ENCODE measurements around the gene CCL16. TPM values are rescaled to one million over a fixed set of nuclear protein-coding genes. Genes with fewer than 3 reads are reported as not detected.

Gene CCL16
- total RNA-seq, 1 experiment from 2014 or later = not detected

Other genes with a start within 250 kb of the CCL16 start
- gene RASL10B, start 249.9 kb downstream of the CCL16 start, total RNA-seq (2014; rRNA removed; shearing (Covaris generic); ENCODE audit: low replicate concordance) = 1.2 and 2.6 TPM in 2 replicates
- not detected in 2 replicates for gene GAS2L2, start 228.3 kb downstream of the CCL16 start, total RNA-seq (2014; rRNA removed; shearing (Covaris generic); ENCODE audit: low replicate concordance)
- gene C17orf50, start 220.6 kb downstream of the CCL16 start, total RNA-seq (2014; rRNA removed; shearing (Covaris generic); ENCODE audit: low replicate concordance) = not detected in 2 replicates
- gene MMP28, start 185.9 kb downstream of the CCL16 start, total RNA-seq (2014; rRNA removed; shearing (Covaris generic); ENCODE audit: low replicate concordance) = not detected in 2 replicates
- 10.8 and 33.6 TPM in 2 replicates for gene TAF15, start 172.0 kb downstream of the CCL16 start, total RNA-seq (2014; rRNA removed; shearing (Covaris generic); ENCODE audit: low replicate concordance)
- gene HEATR9, start 112.6 kb downstream of the CCL16 start, total RNA-seq (2014; rRNA removed; shearing (Covaris generic); ENCODE audit: low replicate concordance) = not detected in 2 replicates
- 3.0 and 4.4 TPM in 2 replicates for gene CCL5, start 101.1 kb downstream of the CCL16 start, total RNA-seq (2014; rRNA removed; shearing (Covaris generic); ENCODE audit: low replicate concordance)
- 0.89 and 2.5 TPM in 2 replicates for gene RDM1, start 50.7 kb downstream of the CCL16 start, total RNA-seq (2014; rRNA removed; shearing (Covaris generic); ENCODE audit: low replicate concordance)
- gene LYZL6, start 37.8 kb downstream of the CCL16 start, total RNA-seq (2014; rRNA removed; shearing (Covaris generic); ENCODE audit: low replicate concordance) = not detected in 2 replicates
- gene CCL14, start 5.2 kb upstream of the CCL16 start, total RNA-seq (2014; rRNA removed; shearing (Covaris generic); ENCODE audit: low replicate concordance) = not detected in 2 replicates
- gene CCL15, start 20.1 kb upstream of the CCL16 start, total RNA-seq (2014; rRNA removed; shearing (Covaris generic); ENCODE audit: low replicate concordance) = not detected in 2 replicates
- not detected in 2 replicates for gene CCL23, start 36.5 kb upstream of the CCL16 start, total RNA-seq (2014; rRNA removed; shearing (Covaris generic); ENCODE audit: low replicate concordance)
- not detected in 2 replicates for gene CCL18, start 82.8 kb upstream of the CCL16 start, total RNA-seq (2014; rRNA removed; shearing (Covaris generic); ENCODE audit: low replicate concordance)
- gene CCL3, start 108.6 kb upstream of the CCL16 start, total RNA-seq (2014; rRNA removed; shearing (Covaris generic); ENCODE audit: low replicate concordance) = not detected in 2 replicates
- gene CCL4, start 122.3 kb upstream of the CCL16 start, total RNA-seq (2014; rRNA removed; shearing (Covaris generic); ENCODE audit: low replicate concordance) = not detected in 2 replicates
- not detected in 2 replicates for gene TBC1D3B, start 195.1 kb upstream of the CCL16 start, total RNA-seq (2014; rRNA removed; shearing (Covaris generic); ENCODE audit: low replicate concordance)
- gene CCL3L1, start 215.3 kb upstream of the CCL16 start, total RNA-seq (2014; rRNA removed; shearing (Covaris generic); ENCODE audit: low replicate concordance) = not detected in 2 replicates
- not detected in 2 replicates for gene CCL4L2, start 229.6 kb upstream of the CCL16 start, total RNA-seq (2014; rRNA removed; shearing (Covaris generic); ENCODE audit: low replicate concordance)

Measured in MG63 (cell line).